SK-MEL-5 (cell line): Measurements from ENCODE around the gene STK39. TPM values are rescaled to one million over a fixed set of nuclear protein-coding genes. Genes with fewer than 3 reads are reported as not detected.

Experiments
- DNase-seq: peaks from one replicate; pipeline ENCODE4 v3.0.0-alpha.2; 2016; ENCODE audit warnings: low read depth, low spot score
- in situ Hi-C: cut with HindIII; loops from 2 replicates; pipeline ENCODE4 v1.10.0; 2016; ENCODE audit warnings: low sequenced_read_pairs, high pct_unique_total_duplicates, low pct_unique_long_range_greater_than_20kb
- total RNA-seq: library from RNA; depleted of rRNA; stranded (reverse); fragments of >200 nt; shearing (Covaris generic); gene quantifications from 2 replicates; pipeline ENCODE4 v1.2.3, GENCODE V29; 2014

Gene STK39
- total RNA-seq, 1 experiment from 2014 or later: 8.5 TPM

- in situ Hi-C loops: no loop called here
- DNase-seq: no peak
Measured at GRCh38 chr2:168192839-168193616, 54.4 kb downstream of the STK39 start.

- in situ Hi-C loops: no loop called here
- DNase-seq: no peak
Measured at GRCh38 chr2:168191955-168192785, 55.2 kb downstream of the STK39 start.

GRCh38 chr2:168190590-168191336, 56.6 kb downstream of the STK39 start:
- in situ Hi-C loops: no loop called here
- no peak for DNase-seq

- in situ Hi-C loops: no loop called here
Measured at GRCh38 chr2:168189835-168190569, 57.4 kb downstream of the STK39 start.

GRCh38 chr2:168188002-168188401, 59.4 kb downstream of the STK39 start:
- in situ Hi-C loops: no loop called here
- DNase-seq: peak; percentile 40

More at GRCh38 chr2:168189835-168190569, 57.4 kb downstream of the STK39 start:
- DNase-seq: no peak

- DNase-seq: no peak
- in situ Hi-C loops: no loop called here
Measured at GRCh38 chr2:168186452-168186851, 60.9 kb downstream of the STK39 start.

GRCh38 chr2:168185583-168186274, 61.7 kb downstream of the STK39 start:
- in situ Hi-C loops: no loop called here
- no peak for DNase-seq

- DNase-seq: no peak
- in situ Hi-C loops: no loop called here
Measured at GRCh38 chr2:168184681-168185513, 62.5 kb downstream of the STK39 start.

GRCh38 chr2:168183308-168183997, 63.9 kb downstream of the STK39 start:
- in situ Hi-C loops: no loop called here

GRCh38 chr2:168182550-168183249, 64.7 kb downstream of the STK39 start:
- in situ Hi-C loops: no loop called here

More at GRCh38 chr2:168183308-168183997, 63.9 kb downstream of the STK39 start:
- no peak for DNase-seq

GRCh38 chr2:168181825-168182224, 65.6 kb downstream of the STK39 start:
- in situ Hi-C loops: no loop called here
- DNase-seq: no peak

More at GRCh38 chr2:168182550-168183249, 64.7 kb downstream of the STK39 start:
- no peak for DNase-seq

- DNase-seq: peak; percentile 62
- in situ Hi-C loops: no loop called here
Measured at GRCh38 chr2:168180914-168181313, 66.5 kb downstream of the STK39 start.

- in situ Hi-C loops: no loop called here
- DNase-seq: peak; percentile 22
Measured at GRCh38 chr2:168180483-168180882, 66.9 kb downstream of the STK39 start.

GRCh38 chr2:168179592-168179991, 67.8 kb downstream of the STK39 start:
- in situ Hi-C loops: no loop called here
- DNase-seq: no peak
